ENCODE data around the gene SLC6A11.

The SLC6A11 gene

GRCh38 chr3:10954740-10955139 is 138.7 kb downstream of the SLC6A11 start:
- DNase-seq (ENCODE audit: low spot score) = no peak

GRCh38 chr3:10955711-10956453 is 139.9 kb downstream of the SLC6A11 start:
- no peak for DNase-seq (ENCODE audit: low spot score)

- DNase-seq (ENCODE audit: low spot score) = no peak
Measured at GRCh38 chr3:10956531-10956930, 140.5 kb downstream of the SLC6A11 start.

- DNase-seq (ENCODE audit: low spot score) = no peak
Measured at GRCh38 chr3:10956986-10957385, 141.0 kb downstream of the SLC6A11 start.

GRCh38 chr3:10957976-10958749 is 142.1 kb downstream of the SLC6A11 start:
- DNase-seq (ENCODE audit: low spot score) = no peak

- DNase-seq (ENCODE audit: low spot score) = no peak
Measured at GRCh38 chr3:10960255-10960654, 144.2 kb downstream of the SLC6A11 start.

GRCh38 chr3:10961921-10962320 is 145.9 kb downstream of the SLC6A11 start:
- DNase-seq (ENCODE audit: low spot score) = no peak

GRCh38 chr3:10962481-10963036 is 146.5 kb downstream of the SLC6A11 start:
- no peak for DNase-seq (ENCODE audit: low spot score)

- DNase-seq (ENCODE audit: low spot score) = peak; percentile 13
Measured at GRCh38 chr3:10964537-10965167, 148.6 kb downstream of the SLC6A11 start.

- no peak for DNase-seq (ENCODE audit: low spot score)
Measured at GRCh38 chr3:10968401-10968800, 152.4 kb downstream of the SLC6A11 start.

GRCh38 chr3:10970306-10970960 is 154.4 kb downstream of the SLC6A11 start:
- no peak for DNase-seq (ENCODE audit: low spot score)

- DNase-seq (ENCODE audit: low spot score) = no peak
Measured at GRCh38 chr3:10972072-10972782, 156.2 kb downstream of the SLC6A11 start.

- DNase-seq (ENCODE audit: low spot score) = no peak
Measured at GRCh38 chr3:10973046-10973595, 157.1 kb downstream of the SLC6A11 start.

GRCh38 chr3:10974131-10974530 is 158.1 kb downstream of the SLC6A11 start:
- DNase-seq (ENCODE audit: low spot score) = no peak

- no peak for DNase-seq (ENCODE audit: low spot score)
Measured at GRCh38 chr3:10974746-10975375, 158.8 kb downstream of the SLC6A11 start.

- peak; percentile 74 for DNase-seq (ENCODE audit: low spot score)
Measured at GRCh38 chr3:10975695-10976234, 159.7 kb downstream of the SLC6A11 start.

GRCh38 chr3:10976770-10977169 is 160.7 kb downstream of the SLC6A11 start:
- no peak for DNase-seq (ENCODE audit: low spot score)

- DNase-seq (ENCODE audit: low spot score) = no peak
Measured at GRCh38 chr3:10977892-10978510, 162.0 kb downstream of the SLC6A11 start.

- no peak for DNase-seq (ENCODE audit: low spot score)
Measured at GRCh38 chr3:10978956-10979355, 162.9 kb downstream of the SLC6A11 start.

- no peak for DNase-seq (ENCODE audit: low spot score)
Measured at GRCh38 chr3:10980312-10980711, 164.3 kb downstream of the SLC6A11 start.
